H1 (cell line): ENCODE measurements around the gene LMTK3. TPM values are rescaled to one million over a fixed set of nuclear protein-coding genes. Genes with fewer than 3 reads are reported as not detected.

Experiments
- BACH1 ChIP-seq: IDR thresholded peaks from 2 replicates; pipeline ENCODE4 v1.6.1; 2012; ENCODE audit warnings: low read length, improper control_type of control experiment
- CHD1 ChIP-seq: IDR thresholded peaks from 2 replicates; pipeline ENCODE4 v1.6.1; 2012; ENCODE audit warnings: low read depth, low read length, improper control_type of control experiment
- SRF ChIP-seq: IDR thresholded peaks from 2 replicates; pipeline ENCODE4 v1.6.1; 2011; ENCODE audit warnings: mild to moderate bottlenecking, low read depth, low read length, moderate library complexity
- polyA plus RNA-seq, 7 experiments: library from polyadenylated mRNA; depleted of rRNA in 3 of 7; stranded (reverse) in 5 of 7; unstranded in 2 of 7; fragments of >200 nt in 5 of 7; fragments of 200-250 nt in 2 of 7; gene quantifications; 1 replicate in 5 of 7; 2 replicates in 1 of 7; 4 replicates in 1 of 7; pipeline versions ENCODE4 v1.2.1 to v1.2.3, GENCODE V29; 2011 to 2013; ENCODE audit warnings: missing spikeins in 2 of 7, mixed read lengths in 2 of 7
- total RNA-seq: library from RNA; stranded (reverse); fragmentation: NEBNext Ultra II Directional; extraction: Animal tissue kit (Norgen Biotek cat#: 25700); gene quantifications from 2 replicates; pipeline ENCODE4 v1.2.1, GENCODE V29; 2021

The LMTK3 gene
- total and polyA plus RNA-seq, 2 of the 8 experiments (the other 6 are each of a cell fraction or from before 2014, with no cell fraction given) = 2.7 to 12.4 TPM

DNA sequence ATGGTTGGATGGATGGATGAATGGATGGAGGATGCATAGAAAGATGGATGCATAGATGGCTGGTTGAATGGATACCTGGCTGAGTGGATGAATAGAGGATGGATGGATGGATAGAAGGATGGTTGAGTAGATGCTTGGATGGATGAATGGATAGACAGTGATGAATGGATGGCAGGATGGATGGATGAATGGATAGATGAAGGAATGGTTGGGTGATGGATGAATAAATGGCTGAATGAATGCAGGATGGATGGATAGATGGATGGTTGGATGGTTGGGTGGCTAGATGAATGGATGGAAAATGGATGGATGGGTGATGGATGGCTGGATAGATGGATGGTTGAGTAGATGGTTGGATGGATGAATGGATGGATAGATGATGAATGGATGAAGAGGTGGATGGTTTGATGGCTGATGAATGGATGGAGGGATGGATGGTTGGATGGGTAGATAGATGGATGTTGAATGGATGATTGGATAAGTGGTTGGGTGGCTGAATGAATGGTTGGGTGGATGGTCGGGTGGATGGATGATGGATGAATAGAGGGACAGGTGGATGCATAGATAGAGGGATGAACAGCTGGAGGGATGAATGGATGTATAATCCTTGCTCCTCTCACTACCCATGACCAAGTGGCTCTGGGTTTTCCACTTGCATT lies 36.7 kb upstream of the LMTK3 start (continued):
- TF ChIP-seq CHD1 (no peak), BACH1 (no peak), SRF (no peak)
